Measurements from ENCODE around the gene ZNF558.
"Not testable (repeated sequence)": the region's sequence is repeated elsewhere in the genome, so short reads cannot be mapped to it uniquely, and the experiment has no call there.

ZNF558 gene

DNA sequence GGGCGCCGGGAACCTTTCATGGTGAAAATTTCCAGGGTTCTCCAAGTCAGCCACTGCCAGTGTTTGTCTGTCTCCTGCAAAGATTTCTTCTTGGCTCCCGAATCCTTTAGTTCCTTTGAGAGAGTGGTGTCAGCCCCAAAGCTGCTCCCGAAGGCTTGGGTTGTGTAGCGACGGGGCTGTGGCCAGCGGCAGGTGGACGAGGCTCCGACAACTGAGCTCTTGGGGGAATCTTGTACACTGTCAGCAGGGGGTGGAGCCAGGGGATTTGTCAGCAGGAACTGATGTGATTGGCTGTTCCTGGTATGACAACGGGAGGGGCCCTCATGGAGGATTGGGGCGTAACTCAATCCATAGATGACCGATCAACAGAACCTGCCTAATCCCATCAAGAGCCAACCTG lies 58.5 kb downstream of the ZNF558 start:
- H3K27ac ChIP-seq (ENCODE audit: low read depth, low read length); H3K4me1 ChIP-seq (ENCODE audit: insufficient read depth, low read length); H3K9me3 ChIP-seq (ENCODE audit: low read length); H3K36me3 ChIP-seq (ENCODE audit: insufficient read depth, low read length); H3K4me3 ChIP-seq (ENCODE audit: low read depth in 1 of 2, low read length in 2 of 2); H3K9ac ChIP-seq (ENCODE audit: low read length); H3K27me3 ChIP-seq (ENCODE audit: control insufficient read depth in 1 of 2, insufficient read depth in 2 of 2, low read length in 2 of 2): not testable (repeated sequence)

DNA sequence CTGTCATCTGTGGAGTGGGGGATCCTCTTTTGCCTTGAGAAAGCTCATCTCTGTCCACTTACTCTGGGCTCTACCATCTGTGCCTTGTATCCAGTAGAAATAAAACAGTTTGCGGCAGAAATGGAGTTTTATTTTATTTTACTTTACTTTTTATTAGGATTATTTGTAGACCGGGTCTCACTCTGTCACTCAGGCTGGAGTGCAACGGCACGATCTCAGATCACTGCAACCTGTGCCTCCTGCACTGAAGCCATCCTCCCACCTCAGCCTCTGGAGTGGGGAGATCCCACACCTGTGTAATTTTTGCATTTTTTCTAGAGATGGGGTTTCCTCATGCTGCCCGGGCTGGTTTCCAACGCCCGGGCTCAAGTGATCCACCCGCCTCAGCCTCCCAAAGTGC lies 62.8 kb downstream of the ZNF558 start:
- H3K4me1 ChIP-seq (ENCODE audit: insufficient read depth, low read length); H3K36me3 ChIP-seq (ENCODE audit: insufficient read depth, low read length); H3K27me3 ChIP-seq (ENCODE audit: control insufficient read depth in 1 of 2, insufficient read depth in 2 of 2, low read length in 2 of 2); H3K4me3 ChIP-seq (ENCODE audit: low read depth in 1 of 2, low read length in 2 of 2); H3K9ac ChIP-seq (ENCODE audit: low read length); H3K9me3 ChIP-seq (ENCODE audit: low read length); H3K27ac ChIP-seq (ENCODE audit: low read depth, low read length): not testable (repeated sequence)

DNA sequence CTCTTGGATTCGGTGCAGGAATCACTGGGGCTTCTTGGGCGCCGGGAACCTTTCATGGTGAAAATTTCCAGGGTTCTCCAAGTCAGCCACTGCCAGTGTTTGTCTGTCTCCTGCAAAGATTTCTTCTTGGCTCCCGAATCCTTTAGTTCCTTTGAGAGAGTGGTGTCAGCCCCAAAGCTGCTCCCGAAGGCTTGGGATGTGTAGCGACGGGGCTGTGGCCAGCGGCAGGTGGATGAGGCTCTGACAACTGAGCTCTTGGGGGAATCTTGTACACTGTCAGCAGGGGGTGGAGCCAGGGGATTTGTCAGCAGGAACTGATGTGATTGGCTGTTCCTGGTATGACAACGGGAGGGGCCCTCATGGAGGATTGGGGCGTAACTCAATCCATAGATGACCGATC lies 64.8 kb downstream of the ZNF558 start:
- not testable (repeated sequence) for H3K36me3 ChIP-seq (ENCODE audit: insufficient read depth, low read length); H3K4me1 ChIP-seq (ENCODE audit: insufficient read depth, low read length); H3K27ac ChIP-seq (ENCODE audit: low read depth, low read length); H3K9ac ChIP-seq (ENCODE audit: low read length); H3K27me3 ChIP-seq (ENCODE audit: control insufficient read depth in 1 of 2, insufficient read depth in 2 of 2, low read length in 2 of 2); H3K9me3 ChIP-seq (ENCODE audit: low read length); H3K4me3 ChIP-seq (ENCODE audit: low read depth in 1 of 2, low read length in 2 of 2)
